NK-92 treated with Interleukin-12 subunit alpha and Interleukin-12 subunit beta, amount 100 ng/mL, for 24 hours (cell line): ENCODE measurements around the gene LBR.

Source experiments
- DNase-seq: peaks from one replicate; lab custom pipeline; 2025; lab: John Stamatoyannopoulos, UW

Gene LBR

GRCh38 chr1:225445639-225446594, 18.1 kb upstream of the LBR start:
- no peak for DNase-seq

GRCh38 chr1:225442123-225442505, 14.3 kb upstream of the LBR start:
- DNase-seq = no peak

- no peak for DNase-seq
Measured at GRCh38 chr1:225441314-225442122, 13.7 kb upstream of the LBR start.

- no peak for DNase-seq
Measured at GRCh38 chr1:225440380-225441221, 12.8 kb upstream of the LBR start.

GRCh38 chr1:225437710-225438437, 10.0 kb upstream of the LBR start:
- no peak for DNase-seq

- no peak for DNase-seq
Measured at GRCh38 chr1:225435957-225436392, 8.1 kb upstream of the LBR start.

- no peak for DNase-seq
Measured at GRCh38 chr1:225435487-225435886, 7.6 kb upstream of the LBR start.

GRCh38 chr1:225435076-225435475, 7.2 kb upstream of the LBR start:
- no peak for DNase-seq

- no peak for DNase-seq
Measured at GRCh38 chr1:225434046-225434445, 6.2 kb upstream of the LBR start.

GRCh38 chr1:225431081-225431863, 3.4 kb upstream of the LBR start:
- DNase-seq = no peak

GRCh38 chr1:225430301-225430700, 2.5 kb upstream of the LBR start:
- DNase-seq = no peak

- no peak for DNase-seq
Measured at GRCh38 chr1:225428881-225429455, 1.1 kb upstream of the LBR start.

GRCh38 chr1:225428068-225428880, 436 bp upstream of the LBR start:
- DNase-seq = peak; percentile 92

- DNase-seq = peak; percentile 46
Measured at GRCh38 chr1:225426395-225427234, 1.2 kb downstream of the LBR start.

GRCh38 chr1:225425201-225425786, 2.5 kb downstream of the LBR start:
- DNase-seq = peak; percentile 44

- DNase-seq = no peak
Measured at GRCh38 chr1:225424562-225425200, 3.2 kb downstream of the LBR start.

- no peak for DNase-seq
Measured at GRCh38 chr1:225423518-225423855, 4.4 kb downstream of the LBR start.
